OCI-LY1 (cell line): ENCODE measurements around the gene ANKS6.

Source experiments
- H2AFZ ChIP-seq: fragments of 200-600 bp; sonication (generic), shearing (Covaris generic); 2 replicates; pipeline ENCODE4 v1.6.0; 2014; ENCODE audit warnings: antibody characterized with exemption, mild to moderate bottlenecking, low read length
- H3F3A ChIP-seq: fragments of 200-600 bp; sonication (generic), shearing (Covaris generic); 2 replicates; pipeline ENCODE4 v1.6.0; 2014; ENCODE audit warnings: mild to moderate bottlenecking, antibody characterized with exemption, low read length, moderate library complexity; ENCODE audit not compliant: insufficient read depth
- H3K27ac ChIP-seq: fragments of 200-600 bp; sonication (generic); 2 replicates; pipeline ENCODE4 v1.5.1; 2014; ENCODE audit warnings: low read length, mixed run types, mild to moderate bottlenecking, low read depth; ENCODE audit not compliant: poor library complexity, severe bottlenecking
- H3K27me3 ChIP-seq: fragments of 200-600 bp; sonication (generic); 2 replicates; pipeline ENCODE4 v1.6.0; 2014; ENCODE audit warnings: antibody characterized with exemption, mild to moderate bottlenecking, low read length, moderate library complexity; ENCODE audit not compliant: insufficient read depth
- H3K36me3 ChIP-seq: fragments of 200-600 bp; sonication (generic); 2 replicates; pipeline ENCODE4 v1.6.1; 2014; ENCODE audit warnings: mild to moderate bottlenecking, antibody characterized with exemption, low read length, moderate library complexity, mixed read lengths; ENCODE audit not compliant: insufficient read depth
- H3K4me1 ChIP-seq: fragments of 200-600 bp; sonication (generic); 2 replicates; pipeline ENCODE4 v1.5.1; 2014; ENCODE audit warnings: mild to moderate bottlenecking, low read length, moderate library complexity; ENCODE audit not compliant: insufficient read depth, severe bottlenecking
- H3K4me2 ChIP-seq: fragments of 200-600 bp; sonication (generic), shearing (Covaris generic); 2 replicates; pipeline ENCODE4 v1.6.1; 2014; ENCODE audit warnings: low read length
- H3K4me3 ChIP-seq: fragments of 200-600 bp; sonication (generic); 2 replicates; pipeline ENCODE4 v1.5.1; 2014; ENCODE audit warnings: low read length, low read depth, mild to moderate bottlenecking, mixed read lengths; ENCODE audit not compliant: poor library complexity, severe bottlenecking
- H3K79me2 ChIP-seq: fragments of 200-600 bp; shearing (Covaris generic); 2 replicates; pipeline ENCODE4 v1.6.1; 2016; ENCODE audit warnings: mixed run types, low read length, mixed read lengths; ENCODE audit not compliant: insufficient read depth
- H3K9ac ChIP-seq: fragments of 200-600 bp; sonication (generic), shearing (Covaris generic); 2 replicates; pipeline ENCODE4 v1.6.1; 2014; ENCODE audit warnings: mild to moderate bottlenecking, low read length, mixed read lengths
- H3K9me2 ChIP-seq: fragments of 200-600 bp; sonication (generic), shearing (Covaris generic); 2 replicates; pipeline ENCODE4 v1.6.1; 2014; ENCODE audit warnings: low read depth, mild to moderate bottlenecking, low read length, mixed read lengths
- H3K9me3 ChIP-seq: fragments of 200-600 bp; shearing (Covaris generic); 2 replicates; pipeline ENCODE4 v1.6.1; 2014; ENCODE audit warnings: low read length, mixed read lengths
- H4K20me1 ChIP-seq: fragments of 200-600 bp; sonication (generic), shearing (Covaris generic); 2 replicates; pipeline ENCODE4 v1.6.0; 2016; ENCODE audit warnings: mild to moderate bottlenecking, low read length; ENCODE audit not compliant: insufficient read depth
- EZH2 ChIP-seq: fragments of 200-600 bp; sonication (generic), shearing (Covaris generic); IDR thresholded peaks from 2 replicates; pipeline ENCODE4 v1.8.0; 2017; ENCODE audit warnings: borderline replicate concordance, mixed run types, mild to moderate bottlenecking, antibody characterized with exemption, low read length, moderate library complexity, mixed read lengths
- TF ChIP-seq, protein P1 (sequence below): fragments of 200-600 bp; sonication (generic), shearing (Covaris generic); IDR thresholded peaks from 2 replicates; pipeline ENCODE4 v1.5.1; 2017; ENCODE audit warnings: mild to moderate bottlenecking, antibody characterized with exemption, low read length, moderate library complexity, mixed read lengths

Gene ANKS6

DNA sequence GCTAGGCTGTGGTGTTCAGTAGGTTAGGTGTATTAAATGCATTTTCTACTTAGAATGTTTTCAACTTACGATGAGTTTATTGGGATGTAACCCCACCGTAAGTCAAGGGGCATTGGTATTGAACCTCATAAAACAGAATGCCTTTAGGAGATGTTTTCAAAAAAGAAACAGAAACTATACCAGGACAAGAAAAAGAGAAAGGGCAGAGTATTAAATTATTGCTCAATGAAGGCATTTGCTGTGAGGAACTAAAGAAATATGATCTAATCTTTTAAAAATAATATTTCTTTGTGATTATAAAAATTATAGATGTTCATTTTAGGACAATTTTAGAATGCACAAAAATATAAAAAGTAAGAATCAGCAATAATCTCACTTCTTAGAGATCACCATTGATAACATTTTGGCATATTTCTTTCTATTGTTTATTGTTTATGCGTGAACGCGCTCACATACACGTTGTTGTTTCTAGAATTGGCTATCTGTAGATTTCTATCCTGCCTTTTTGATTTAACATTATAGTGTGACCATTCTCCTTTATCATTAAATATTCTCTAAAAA lies 19.1 kb upstream of the ANKS6 start:
- no peaks in the 10 kb centered on the region for H4K20me1 ChIP-seq
- H3K9me3 ChIP-seq, result no peaks in the 10 kb centered on the region
- H3K9ac ChIP-seq, result no peak overlapping the region
- H3K79me2 ChIP-seq, result no peaks in the 10 kb centered on the region
- no peaks in the 10 kb centered on the region for H3K9me2 ChIP-seq
- no peaks in the 10 kb centered on the region for H3F3A ChIP-seq
- no peak overlapping the region for H3K4me3 ChIP-seq
- TF ChIP-seq EZH2, result no peak
- TF ChIP-seq, protein P1, sequence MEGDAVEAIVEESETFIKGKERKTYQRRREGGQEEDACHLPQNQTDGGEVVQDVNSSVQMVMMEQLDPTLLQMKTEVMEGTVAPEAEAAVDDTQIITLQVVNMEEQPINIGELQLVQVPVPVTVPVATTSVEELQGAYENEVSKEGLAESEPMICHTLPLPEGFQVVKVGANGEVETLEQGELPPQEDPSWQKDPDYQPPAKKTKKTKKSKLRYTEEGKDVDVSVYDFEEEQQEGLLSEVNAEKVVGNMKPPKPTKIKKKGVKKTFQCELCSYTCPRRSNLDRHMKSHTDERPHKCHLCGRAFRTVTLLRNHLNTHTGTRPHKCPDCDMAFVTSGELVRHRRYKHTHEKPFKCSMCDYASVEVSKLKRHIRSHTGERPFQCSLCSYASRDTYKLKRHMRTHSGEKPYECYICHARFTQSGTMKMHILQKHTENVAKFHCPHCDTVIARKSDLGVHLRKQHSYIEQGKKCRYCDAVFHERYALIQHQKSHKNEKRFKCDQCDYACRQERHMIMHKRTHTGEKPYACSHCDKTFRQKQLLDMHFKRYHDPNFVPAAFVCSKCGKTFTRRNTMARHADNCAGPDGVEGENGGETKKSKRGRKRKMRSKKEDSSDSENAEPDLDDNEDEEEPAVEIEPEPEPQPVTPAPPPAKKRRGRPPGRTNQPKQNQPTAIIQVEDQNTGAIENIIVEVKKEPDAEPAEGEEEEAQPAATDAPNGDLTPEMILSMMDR, result no peak
- H3K4me1 ChIP-seq, result no peaks in the 10 kb centered on the region
- no peak overlapping the region for H2AFZ ChIP-seq
- no peaks in the 10 kb centered on the region; the same call in 1 of the 2 replicates for H3K36me3 ChIP-seq
- no peak overlapping the region for H3K27ac ChIP-seq
- no peak overlapping the region for H3K4me2 ChIP-seq
- H3K27me3 ChIP-seq, result no peaks in the 10 kb centered on the region

DNA sequence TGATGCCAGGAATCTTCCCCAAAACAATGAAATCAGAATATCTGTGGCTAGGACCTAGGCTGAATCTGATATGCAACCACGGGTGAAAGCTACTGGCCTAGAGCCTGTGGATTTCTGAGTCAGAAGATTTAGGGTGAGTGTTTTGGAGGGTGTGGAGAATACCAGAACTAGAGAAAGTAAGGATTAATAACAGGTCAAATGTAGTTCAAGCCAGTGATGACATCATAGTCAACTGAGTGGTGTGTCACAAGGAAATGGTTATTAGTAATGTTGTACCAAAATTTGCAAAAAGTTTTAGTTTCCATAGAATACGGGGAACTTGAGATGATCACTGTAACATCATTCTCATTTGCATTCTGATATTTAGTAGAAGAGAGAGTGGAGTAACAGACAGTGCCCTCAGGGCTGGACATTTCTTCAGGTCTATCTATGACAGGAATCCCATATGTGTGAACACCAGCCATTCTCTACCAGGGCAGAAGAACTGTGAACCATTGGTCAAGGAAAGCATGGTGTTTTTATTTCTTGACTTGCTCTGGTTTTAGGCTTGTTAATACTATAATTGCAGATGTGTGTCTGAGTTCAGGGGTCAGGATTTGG lies 14.8 kb upstream of the ANKS6 start:
- Histone ChIP-seq H3K36me3 (no peaks in the 10 kb centered on the region), H3K4me2 (no peak overlapping the region), H3K4me3 (no peak overlapping the region), H3F3A (no peaks in the 10 kb centered on the region), H3K9me3 (no peaks in the 10 kb centered on the region), H3K27ac (no peak overlapping the region), H3K27me3 (no peaks in the 10 kb centered on the region), H3K9me2 (no peaks in the 10 kb centered on the region), H2AFZ (no peak overlapping the region), H4K20me1 (no peaks in the 10 kb centered on the region), H3K79me2 (no peaks in the 10 kb centered on the region), H3K9ac (no peak overlapping the region), H3K4me1 (peaks cover 24% of the 10 kb centered on the region)
- TF ChIP-seq, protein P1, result no peak
- no peak for TF ChIP-seq EZH2

DNA sequence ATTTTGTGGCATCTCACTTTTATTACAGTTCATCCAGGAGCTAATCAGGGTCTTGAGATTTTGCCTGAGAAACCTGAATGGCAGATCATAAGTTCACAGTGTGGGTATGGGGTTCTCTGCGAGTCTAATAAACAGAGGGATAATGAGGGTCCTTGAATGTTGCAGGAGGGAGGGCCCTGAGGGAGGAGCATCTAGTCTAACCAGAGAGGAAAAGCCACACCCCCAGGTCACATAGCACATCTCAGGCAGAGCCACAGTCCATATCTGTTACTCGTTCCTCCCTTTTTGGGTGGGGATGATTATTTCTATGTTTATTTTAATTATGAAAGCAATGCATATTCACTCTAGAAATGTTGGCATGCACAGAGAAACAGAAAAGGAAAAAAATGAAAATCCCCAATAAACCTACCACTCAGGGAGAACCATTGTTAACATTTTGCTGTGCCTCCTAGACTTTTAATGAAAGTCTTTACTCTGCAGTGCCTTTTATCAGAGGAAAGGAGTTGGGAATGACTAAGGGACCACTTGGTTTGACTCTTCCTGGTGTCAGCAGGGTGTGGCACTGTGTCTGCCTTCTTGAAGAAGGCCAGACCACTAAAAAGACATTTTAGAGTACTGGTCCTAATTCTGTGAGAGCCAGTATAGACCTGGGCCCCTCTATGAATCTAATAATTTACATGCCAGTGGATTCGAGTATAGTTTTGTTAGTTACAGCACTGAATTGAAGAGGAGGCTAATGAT lies 13.9 kb upstream of the ANKS6 start:
- no peak overlapping the region for H3K27ac ChIP-seq

More for the DNA sequence above, 13.9 kb upstream of the ANKS6 start:
- H3K27me3 ChIP-seq, result no peaks in the 10 kb centered on the region
- no peaks in the 10 kb centered on the region for H3F3A ChIP-seq
- H3K79me2 ChIP-seq, result no peaks in the 10 kb centered on the region
- no peak overlapping the region for H3K4me2 ChIP-seq
- H3K36me3 ChIP-seq, result no peaks in the 10 kb centered on the region
- TF ChIP-seq, protein P1, result no peak
- TF ChIP-seq EZH2, result no peak
- no peaks in the 10 kb centered on the region for H3K9me3 ChIP-seq
- H3K9ac ChIP-seq, result no peak overlapping the region
- no peak overlapping the region for H2AFZ ChIP-seq
- H3K4me1 ChIP-seq, result peaks cover 24% of the 10 kb centered on the region
- no peaks in the 10 kb centered on the region for H3K9me2 ChIP-seq
- no peaks in the 10 kb centered on the region for H4K20me1 ChIP-seq
- no peak overlapping the region for H3K4me3 ChIP-seq
